ENCODE measurements around the gene CA7.
A peak's percentile ranks its signal among the peaks of the same experiment; 100 is the strongest.

CA7 gene

GRCh38 chr16:66844342-66845079 lies at the start of gene CA7:
Gene CA7, plus strand, starts transcription at chr16:66844414. Its CDS starts 74 bp downstream, at chr16:66844488.
- no peak for DNase-seq (ENCODE audit: low read depth)

- DNase-seq (ENCODE audit: low read depth): peak; percentile 14
Observed at GRCh38 chr16:66798161-66798560, 46.1 kb upstream of the CA7 start.

GRCh38 chr16:66800856-66801255 lies 43.4 kb upstream of the CA7 start:
- DNase-seq (ENCODE audit: low read depth): no peak

GRCh38 chr16:66801320-66802105 lies 42.7 kb upstream of the CA7 start, which contains the start of gene TERB1:
Gene TERB1, minus strand, starts transcription at chr16:66801584. Its CDS starts 4,786 bp downstream, at chr16:66796798.
- DNase-seq (ENCODE audit: low read depth): no peak

- DNase-seq (ENCODE audit: low read depth): no peak
Observed at GRCh38 chr16:66802159-66802558, 42.1 kb upstream of the CA7 start.

GRCh38 chr16:66809765-66810164 lies 34.4 kb upstream of the CA7 start:
- no peak for DNase-seq (ENCODE audit: low read depth)

GRCh38 chr16:66810391-66810790 lies 33.8 kb upstream of the CA7 start:
- no peak for DNase-seq (ENCODE audit: low read depth)

GRCh38 chr16:66811043-66811442 lies 33.2 kb upstream of the CA7 start:
- no peak for DNase-seq (ENCODE audit: low read depth)

GRCh38 chr16:66814734-66815133 lies 29.5 kb upstream of the CA7 start:
- DNase-seq (ENCODE audit: low read depth): no peak

- no peak for DNase-seq (ENCODE audit: low read depth)
Observed at GRCh38 chr16:66824006-66824405, 20.2 kb upstream of the CA7 start.

- DNase-seq (ENCODE audit: low read depth): peak; percentile 23
Observed at GRCh38 chr16:66830422-66831404, 13.5 kb upstream of the CA7 start, which contains the start of gene NAE1. Gene NAE1, minus strand, starts transcription at chr16:66830976. Its CDS starts 77 bp downstream, at chr16:66830899.

- DNase-seq (ENCODE audit: low read depth): no peak
Observed at GRCh38 chr16:66832190-66832589, 12.0 kb upstream of the CA7 start.

GRCh38 chr16:66832661-66833305 lies 11.4 kb upstream of the CA7 start:
- no peak for DNase-seq (ENCODE audit: low read depth)

GRCh38 chr16:66834746-66835145 lies 9.5 kb upstream of the CA7 start:
- no peak for DNase-seq (ENCODE audit: low read depth)

GRCh38 chr16:66840883-66841282 lies 3.3 kb upstream of the CA7 start:
- DNase-seq (ENCODE audit: low read depth): no peak

GRCh38 chr16:66841366-66841765 lies 2.8 kb upstream of the CA7 start:
- DNase-seq (ENCODE audit: low read depth): no peak

- DNase-seq (ENCODE audit: low read depth): no peak
Observed at GRCh38 chr16:66842765-66843164, 1.4 kb upstream of the CA7 start.

- DNase-seq (ENCODE audit: low read depth): no peak
Observed at GRCh38 chr16:66843191-66843590, 1.0 kb upstream of the CA7 start.

GRCh38 chr16:66844009-66844341 lies 239 bp upstream of the CA7 start:
- no peak for DNase-seq (ENCODE audit: low read depth)

GRCh38 chr16:66845080-66845410 lies 831 bp downstream of the CA7 start:
- DNase-seq (ENCODE audit: low read depth): no peak

- DNase-seq (ENCODE audit: low read depth): no peak
Observed at GRCh38 chr16:66845791-66846221, 1.6 kb downstream of the CA7 start.

GRCh38 chr16:66846266-66846665 lies 2.1 kb downstream of the CA7 start:
- no peak for DNase-seq (ENCODE audit: low read depth)
